ENCODE measurements around the gene SLC4A8.
A peak's percentile ranks its signal among the peaks of the same experiment; 100 is the strongest.

Gene SLC4A8

GRCh38 chr12:51424662-51425539, at the start of gene SLC4A8:
TSS of gene SLC4A8 (plus strand) at chr12:51424831. CDS start at chr12:51424988, 157 bp downstream.
- DNase-seq: peak; percentile 18 to 29

GRCh38 chr12:51374856-51375255, 49.8 kb upstream of the SLC4A8 start:
- DNase-seq: no peak

GRCh38 chr12:51377099-51377984, 47.3 kb upstream of the SLC4A8 start:
- no peak for DNase-seq

GRCh38 chr12:51378749-51379148, 45.9 kb upstream of the SLC4A8 start:
- DNase-seq: no peak

DNA sequence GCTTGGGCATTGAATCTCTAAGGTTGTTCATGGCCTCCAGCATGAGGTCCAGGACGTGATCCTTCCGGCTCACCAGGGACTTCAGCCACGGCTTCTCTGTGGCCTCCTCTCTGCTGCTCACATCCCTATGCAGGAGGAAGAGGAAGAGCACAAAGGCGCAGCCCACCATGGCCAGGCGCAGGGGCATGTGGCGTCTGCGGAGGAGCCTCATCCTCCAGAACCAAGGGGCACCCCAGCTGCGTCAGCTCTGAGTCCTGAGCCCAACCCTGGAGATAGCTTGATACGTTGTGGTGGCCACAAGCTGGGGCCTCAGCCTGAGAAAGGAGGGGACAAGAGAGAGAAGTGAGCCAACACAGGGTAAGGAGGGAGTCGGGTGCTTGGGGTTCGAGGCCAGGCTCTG, 45.1 kb upstream of the SLC4A8 start:
- no peak for DNase-seq

DNA sequence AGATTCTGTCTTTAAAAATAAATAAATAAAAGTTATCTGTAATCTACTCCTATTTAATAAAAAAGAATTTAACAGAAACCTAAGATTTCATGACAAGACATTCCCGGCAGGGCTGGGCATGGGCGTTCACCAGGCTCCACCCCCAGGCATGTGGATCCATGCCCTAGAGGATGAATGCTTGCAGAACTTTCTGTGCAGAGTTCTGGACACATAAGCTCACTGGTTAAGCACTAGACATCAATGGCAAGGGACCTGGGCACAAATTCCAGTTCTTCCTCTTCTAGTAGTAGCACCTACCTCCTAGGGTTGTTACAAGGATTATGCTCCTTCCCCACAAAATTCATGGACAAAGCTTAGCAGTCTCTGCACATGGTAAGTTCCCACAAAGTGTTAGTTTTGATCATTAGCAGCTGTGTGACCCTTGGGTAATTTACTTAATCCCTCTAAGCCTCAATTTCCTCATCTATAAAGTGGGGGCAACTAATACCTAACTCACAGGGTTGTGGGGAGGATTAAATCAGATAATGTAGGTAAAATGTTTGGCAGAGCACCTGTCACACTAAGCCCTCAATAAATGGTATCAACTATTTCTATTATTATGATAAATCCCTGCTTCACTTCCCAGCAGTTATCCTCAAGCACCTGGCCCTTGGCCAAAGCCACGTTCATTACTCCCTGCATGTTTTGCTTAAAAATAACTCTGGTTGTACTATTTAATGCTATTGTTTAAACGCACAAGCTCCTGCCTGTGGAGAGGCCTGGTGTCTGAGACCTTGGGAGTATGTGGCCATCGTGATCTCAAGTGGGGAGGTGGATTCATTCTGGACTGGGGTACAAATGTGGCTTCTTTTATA, 43.2 kb upstream of the SLC4A8 start:
- DNase-seq: no peak

DNA sequence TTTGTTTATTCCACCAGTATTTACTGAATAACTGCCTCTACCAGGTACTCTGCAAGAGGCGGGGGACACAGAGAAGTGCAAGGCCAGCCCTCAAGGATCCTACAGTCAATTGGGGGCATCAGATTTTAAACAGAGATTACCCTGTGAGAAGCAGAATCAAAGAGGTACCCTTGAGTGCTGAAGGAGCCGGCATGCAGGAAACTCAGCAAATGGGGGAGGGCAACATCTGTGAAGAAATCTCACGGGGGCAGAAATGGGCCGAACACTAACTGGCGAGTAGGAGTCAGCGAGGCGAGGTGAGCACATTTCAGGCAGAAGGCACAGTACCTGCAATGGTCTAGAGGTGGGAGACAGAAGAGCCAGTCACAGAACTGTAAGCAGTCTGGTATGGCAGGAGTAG, 42.5 kb upstream of the SLC4A8 start:
- no peak for DNase-seq

- no peak for DNase-seq
These were observed 41.2 kb upstream of the SLC4A8 start for GRCh38 chr12:51383269-51383905.

DNA sequence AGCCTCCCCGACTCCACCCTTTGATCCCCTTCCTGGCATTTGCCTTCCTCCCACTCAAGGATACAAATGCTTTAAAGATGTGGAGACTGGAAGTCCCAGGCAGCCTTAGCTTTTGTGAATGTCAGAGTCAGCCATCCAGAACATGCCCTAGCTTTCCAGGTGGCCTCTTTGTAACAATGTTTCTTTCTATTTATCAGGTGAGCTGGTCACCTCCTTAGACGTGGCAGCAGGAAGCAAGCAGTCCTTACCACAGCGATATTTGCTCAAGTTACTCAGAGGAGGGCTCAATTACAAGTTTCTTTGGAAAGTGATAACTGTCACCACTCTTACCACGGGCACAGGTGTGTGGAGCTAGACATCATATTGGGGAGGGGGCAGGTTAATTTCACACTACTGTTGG, 38.3 kb upstream of the SLC4A8 start:
- DNase-seq: no peak

DNA sequence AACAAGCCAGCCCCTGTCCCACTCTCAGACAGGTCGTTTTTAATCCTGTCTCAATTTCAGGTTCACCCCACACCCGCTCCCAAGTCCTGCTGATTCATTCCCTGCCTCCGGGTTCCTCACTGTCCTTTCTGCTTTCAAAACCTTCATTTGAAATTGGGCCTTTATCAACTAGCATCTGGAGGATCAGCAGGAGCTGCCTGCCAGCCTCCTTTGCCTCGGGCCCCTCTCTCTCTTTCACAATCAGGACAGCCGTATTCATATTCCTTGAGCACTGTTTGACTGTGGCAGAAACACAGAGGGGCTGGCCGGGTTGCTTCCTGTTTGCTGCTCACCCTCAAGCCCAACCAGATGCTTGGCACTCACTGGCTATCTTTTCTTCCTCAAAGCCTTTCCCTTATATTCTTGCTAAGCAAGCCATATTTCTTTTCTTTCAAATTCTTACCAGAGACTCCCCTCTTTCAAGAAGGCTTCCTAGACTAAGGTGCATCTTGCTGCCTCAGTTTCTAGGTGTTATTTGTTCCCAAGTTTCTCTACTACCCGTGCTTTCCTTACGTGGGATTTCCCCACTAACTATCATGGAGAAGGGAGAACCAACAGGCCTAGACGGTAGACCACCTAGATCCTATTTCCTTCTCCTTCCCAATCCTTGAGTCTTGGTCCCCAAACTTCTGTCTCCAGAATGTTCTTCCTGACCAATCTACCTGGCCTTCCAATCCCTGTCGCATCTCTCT, 36.4 kb upstream of the SLC4A8 start:
- peak; percentile 74 to 79 for DNase-seq

DNA sequence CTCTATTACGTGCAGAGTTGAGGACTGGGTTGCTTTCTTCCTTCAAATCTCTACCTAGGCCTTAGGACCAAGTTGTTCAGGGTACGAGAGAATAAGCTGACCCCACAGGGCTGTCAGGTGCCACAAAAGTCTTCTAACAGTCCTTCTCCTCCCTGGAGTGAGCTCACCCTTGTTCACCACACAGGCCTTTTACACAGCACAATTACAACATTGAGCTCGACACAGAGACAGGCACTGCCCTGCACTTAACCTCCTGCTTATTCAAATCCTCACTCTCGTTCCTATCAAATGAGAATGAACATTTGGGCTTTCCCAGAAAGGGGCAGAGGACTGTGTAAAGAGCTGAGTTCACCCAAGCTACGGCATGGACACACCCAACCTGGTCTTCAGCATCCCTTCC, 35.8 kb upstream of the SLC4A8 start:
- DNase-seq: no peak

- no peak for DNase-seq
These were observed 35.2 kb upstream of the SLC4A8 start for GRCh38 chr12:51389302-51389999.

DNA sequence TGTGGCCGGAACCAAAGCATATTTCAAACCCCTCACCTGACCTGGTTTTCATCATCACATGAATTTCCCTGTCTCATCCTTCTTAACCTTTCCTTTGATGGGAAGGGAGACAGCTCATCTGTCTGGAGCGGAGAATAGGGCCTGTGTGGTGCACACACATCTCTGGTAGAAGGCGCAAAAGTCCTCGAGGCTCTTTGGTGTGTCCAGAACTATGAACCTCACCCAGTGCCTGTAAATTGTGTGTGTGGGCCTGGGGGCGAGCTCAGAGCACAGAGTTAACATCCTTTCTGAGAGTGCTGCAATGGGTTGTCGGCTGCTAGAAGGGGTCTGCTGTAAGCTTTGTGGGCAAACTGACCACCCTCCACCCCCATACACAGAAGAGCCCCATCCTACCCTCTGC, 34.2 kb upstream of the SLC4A8 start:
- DNase-seq: no peak

DNA sequence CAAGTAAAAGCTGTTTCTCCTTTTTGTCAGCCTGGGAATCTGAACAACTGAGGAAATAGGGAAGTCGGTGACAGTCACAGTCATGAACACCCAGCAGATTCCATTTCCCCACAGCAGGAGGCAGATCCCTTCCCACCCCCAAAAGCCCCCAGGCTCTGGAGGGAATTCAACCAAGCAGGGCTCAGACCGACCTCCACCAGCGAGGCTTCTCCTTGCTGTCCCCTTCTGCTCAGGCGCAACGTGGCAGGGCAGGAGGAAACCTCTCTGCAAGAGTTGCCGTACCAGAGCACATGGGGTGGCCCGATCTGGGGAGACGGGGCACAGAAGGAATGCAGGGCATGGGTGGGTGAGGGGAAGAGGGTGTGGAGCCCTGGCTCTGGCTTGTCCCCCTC, 33.7 kb upstream of the SLC4A8 start:
- peak; percentile 46 to 56 for DNase-seq

GRCh38 chr12:51391283-51392123, 33.1 kb upstream of the SLC4A8 start, which contains the start of gene GALNT6:
TSS of gene GALNT6 (minus strand) at chr12:51391406. CDS start at chr12:51379781, 11,625 bp downstream.
- peak; percentile 16 to 45 for DNase-seq

DNA sequence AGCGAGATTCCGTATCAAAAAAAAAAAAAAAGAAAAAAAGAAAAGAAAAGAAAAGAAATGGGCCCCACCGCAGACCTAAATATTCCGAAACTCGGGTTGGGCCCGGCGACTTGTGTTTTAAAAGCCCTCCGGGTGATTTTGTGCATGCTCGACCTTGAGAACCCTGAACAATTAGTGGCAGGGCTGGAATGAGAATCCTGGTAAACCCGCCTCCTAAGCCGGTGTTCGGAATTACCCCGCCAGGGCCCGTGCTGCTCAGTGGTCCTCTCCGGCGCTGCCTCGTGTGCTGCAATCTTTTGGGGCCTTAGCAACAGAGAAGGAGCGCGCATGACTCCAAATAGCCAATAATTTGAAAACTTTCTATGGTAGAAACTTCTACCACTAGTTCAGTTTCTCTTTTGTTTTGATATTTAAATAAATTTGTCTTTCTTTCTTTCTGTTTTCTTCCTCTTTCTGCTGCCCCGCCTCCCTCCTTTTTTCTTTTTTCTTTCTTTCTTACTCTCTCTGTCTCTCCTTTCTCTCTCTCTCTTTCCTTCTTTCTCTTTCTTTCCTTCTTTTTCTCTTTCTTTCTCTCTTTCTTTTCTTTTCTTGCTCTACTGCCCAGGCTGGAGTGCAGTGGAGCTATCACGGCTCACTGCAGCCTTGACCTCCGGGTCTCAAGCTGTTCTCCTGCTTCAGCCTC, 31.9 kb upstream of the SLC4A8 start:
- DNase-seq: peak in 1 of 2 experiments; percentile 13

DNA sequence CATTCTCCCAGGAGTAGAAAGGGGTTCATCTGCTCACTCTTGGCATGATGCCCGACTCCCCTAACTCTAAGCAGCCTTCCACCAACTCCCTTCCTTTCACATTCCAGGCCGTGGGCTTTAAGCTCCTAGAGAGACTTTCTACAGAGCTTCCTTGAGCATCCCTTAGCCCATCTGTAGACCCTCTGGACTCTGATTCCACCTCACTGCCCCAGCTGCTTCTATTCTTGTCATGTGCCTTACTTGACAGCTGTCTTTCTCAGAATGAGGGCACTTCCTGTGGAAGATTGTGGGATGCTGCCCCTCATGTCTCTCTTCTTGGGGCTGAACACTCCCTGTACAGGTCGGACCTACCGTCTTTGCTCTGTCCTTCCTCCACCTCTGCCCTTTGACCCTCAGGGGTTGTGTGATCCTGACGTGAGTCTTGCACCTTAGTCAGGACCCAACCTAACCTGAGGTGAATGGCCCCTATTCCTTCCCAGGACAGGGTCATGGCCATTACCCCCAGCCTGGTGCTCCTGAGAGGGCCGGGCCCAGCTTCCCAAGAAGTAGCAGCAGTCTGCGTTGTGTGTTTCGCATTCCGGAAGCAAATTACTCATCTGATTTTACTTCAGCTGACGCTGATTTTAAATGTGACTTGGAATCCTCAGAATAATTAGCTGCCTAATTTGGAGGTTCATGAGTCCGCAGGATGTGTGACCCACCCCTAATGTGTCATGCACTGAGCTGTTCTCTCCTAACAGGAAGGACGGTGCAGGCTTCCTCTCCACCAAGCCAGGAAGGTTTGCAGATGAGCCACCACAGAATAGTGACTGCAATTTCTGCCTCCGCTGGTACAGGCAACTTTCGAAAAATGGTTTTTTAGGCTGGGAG, 30.7 kb upstream of the SLC4A8 start:
- DNase-seq: peak; percentile 55 to 67

Measured in AML-193 (cell line).